TTC549 (cell line): ENCODE data around the gene NRXN3.

Experiments
- FAIRE-seq: peaks from 2 replicates; lab custom pipeline; 2012; peaks lifted over from hg19 to GRCh38; lab: Jason Lieb, UNC

The NRXN3 gene

DNA sequence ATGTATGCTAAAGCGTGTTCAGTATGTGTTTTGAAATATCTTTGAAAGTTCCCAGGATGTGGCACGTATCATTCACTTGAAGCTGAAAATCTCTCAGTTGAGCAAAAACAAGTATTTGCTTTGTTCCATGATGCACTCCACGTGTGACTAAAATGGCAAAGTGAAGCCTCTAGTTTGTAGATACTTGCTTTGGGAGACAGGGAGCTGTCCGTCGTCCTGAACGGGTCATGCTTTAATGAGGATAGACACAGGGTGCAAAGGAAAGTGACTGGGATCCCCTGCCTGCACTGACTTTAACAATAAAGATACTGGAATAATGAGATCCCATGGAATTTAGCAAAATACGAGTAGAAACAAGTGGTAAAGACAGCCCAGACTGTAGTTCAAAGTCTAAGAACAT lies 991.4 kb downstream of the NRXN3 start:
- no peak for FAIRE-seq

DNA sequence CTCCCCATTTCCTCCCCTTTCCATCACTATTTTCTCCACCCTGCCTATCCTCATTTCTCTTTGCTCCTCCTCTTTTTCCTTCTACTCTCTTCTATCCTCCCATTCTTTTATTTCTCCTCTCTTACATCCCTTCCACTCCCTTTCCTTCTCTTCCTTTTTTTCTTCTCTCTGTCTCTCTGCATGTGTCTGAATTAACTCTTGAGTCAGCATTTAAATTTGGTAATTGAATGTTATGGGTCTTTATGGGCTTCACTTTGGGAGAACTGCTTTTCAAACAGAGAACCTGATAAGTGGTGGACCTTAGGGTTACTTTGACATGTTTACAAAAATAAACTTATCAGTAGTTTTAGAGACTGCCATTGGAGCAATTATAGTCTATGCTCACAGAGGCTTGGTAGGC lies 992.7 kb downstream of the NRXN3 start:
- FAIRE-seq: no peak

DNA sequence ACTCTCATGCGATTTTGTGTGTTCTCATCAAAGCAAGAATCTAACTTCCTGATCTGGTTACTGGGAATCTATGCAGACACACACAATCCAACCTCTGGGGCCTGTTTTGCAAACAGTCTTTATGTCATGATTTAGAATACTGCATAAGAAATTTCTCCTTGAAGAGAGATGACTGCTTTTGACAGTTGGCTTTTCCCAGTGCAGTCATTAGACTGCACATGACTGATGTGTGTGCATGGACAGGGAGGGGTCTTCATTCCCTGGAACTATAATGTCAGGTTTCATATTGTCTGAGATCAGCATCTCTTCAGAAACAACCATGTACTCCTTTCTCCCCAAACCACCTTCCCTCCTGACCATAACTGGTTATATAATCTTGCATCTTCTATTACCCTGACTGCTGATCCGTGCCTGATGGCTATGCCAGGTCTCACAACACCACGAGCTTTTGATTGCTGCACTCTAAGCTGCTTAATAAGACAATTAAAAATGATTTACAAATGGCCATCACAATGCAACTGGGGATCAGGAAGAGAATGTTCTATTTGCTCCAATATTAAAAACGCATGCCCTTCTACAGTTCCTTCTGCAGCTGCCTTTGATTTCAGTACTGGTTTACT lies 995.4 kb downstream of the NRXN3 start:
- FAIRE-seq: no peak

DNA sequence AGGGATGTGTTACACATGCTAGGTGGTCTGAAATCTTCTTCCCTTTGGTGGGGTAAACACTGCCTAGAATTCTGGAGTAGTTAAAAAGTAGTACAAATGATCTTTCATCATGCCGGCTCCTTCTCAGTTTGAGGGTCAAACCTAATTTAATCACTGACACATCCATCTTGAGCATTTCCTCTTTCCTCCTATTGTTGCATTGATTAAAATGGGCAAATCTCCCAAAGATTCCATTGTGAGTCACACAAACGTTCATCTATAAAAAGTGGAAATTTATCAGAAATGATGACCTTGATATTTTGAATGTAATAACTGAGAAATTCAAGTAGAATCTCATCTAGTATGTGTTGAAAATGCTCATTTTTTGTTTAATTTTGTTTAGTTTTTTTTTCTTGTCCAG lies 996.0 kb downstream of the NRXN3 start:
- no peak for FAIRE-seq

DNA sequence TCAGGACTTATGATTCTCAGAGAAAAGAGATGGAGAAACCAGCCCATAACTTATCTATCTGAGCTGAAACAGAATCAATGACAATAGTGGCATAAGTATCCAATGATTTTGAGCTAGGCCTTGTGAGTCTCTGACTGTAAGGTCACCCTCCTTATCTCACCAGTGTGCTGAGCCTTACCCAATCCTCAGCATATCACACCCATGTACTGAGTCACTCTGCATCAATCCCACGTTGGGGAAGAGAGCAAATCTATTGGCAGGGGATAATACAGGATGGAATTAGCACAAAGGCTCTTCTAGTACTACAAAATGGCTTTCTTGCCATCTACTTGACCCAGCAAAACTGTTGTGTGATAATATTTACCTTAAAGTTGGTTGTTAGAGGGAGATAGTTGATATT lies 997.8 kb downstream of the NRXN3 start:
- FAIRE-seq: no peak

DNA sequence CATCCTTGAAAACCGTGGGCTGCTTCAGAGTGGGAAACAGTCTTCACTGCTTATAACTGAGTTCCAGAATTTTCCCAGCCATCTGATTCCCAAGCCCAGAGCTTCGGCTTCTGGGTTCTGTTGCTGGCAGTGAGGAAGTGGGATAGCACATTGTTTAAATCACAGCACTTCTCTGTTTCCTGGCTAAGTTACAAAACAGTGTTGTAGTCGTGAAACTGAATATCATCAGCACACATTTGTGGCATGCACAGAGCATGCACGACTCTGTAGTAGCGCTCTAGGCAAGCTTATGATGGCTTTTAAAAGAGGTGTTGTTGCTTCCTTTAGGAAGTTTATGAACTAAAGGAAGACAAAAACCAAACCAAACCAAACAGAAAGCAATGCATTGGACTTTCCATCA lies 1005.5 kb downstream of the NRXN3 start:
- no peak for FAIRE-seq

DNA sequence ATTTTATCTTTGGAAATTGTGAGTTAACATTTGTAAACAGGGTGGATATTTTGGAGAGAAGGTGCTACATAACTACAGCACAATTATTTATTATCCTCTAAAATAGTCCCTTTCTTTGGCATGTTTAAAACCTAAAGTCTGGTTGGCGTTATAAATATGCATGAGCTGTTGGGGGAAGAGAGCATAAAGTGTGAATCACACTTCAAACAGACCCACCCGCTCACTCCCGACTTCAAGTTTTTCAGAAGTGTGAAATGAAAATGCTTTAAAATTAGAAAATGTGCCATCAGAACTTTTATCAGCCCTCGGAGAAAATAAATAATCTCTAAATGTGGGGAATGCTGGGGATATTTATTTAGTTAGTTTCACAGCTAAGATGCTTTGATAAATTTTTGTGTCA lies 1006.9 kb downstream of the NRXN3 start:
- no peak for FAIRE-seq

DNA sequence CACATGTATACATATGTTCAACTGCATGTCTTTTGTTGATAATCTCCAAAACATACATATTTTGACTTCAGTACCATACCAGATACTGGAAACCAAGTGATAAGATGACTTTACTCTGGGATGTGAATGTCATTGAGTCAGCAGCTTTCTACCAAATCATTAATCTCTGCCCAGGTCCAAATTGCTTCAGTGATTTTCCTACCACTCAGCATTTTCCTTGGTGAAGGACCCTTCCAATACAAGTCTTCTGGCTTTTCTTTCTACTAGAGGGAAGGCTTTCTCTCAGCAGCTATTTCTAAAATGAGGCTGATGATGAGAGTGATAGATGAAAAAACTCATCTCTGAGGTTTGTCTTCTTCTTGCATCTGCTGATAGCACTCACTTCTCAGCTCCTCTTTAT lies 1008.5 kb downstream of the NRXN3 start:
- FAIRE-seq: no peak

DNA sequence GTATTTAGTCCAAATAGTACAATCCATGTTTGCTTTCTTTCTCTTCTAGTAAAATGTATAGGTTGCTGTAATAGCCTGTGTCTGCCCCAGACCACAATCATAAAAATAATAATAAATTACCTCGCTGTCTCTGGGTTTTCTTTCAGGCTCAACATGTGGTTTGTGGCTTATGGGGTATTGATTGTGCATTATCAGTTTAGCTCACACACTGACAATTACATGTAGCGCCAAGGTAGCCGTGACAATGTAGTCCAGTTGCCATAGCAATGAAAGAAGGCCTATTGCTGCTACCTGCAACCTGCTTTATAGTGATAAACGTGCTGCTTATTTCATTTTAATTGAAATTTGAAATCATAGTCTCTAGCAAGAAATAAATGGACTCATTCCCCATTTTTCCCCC lies 1009.8 kb downstream of the NRXN3 start:
- FAIRE-seq: no peak

DNA sequence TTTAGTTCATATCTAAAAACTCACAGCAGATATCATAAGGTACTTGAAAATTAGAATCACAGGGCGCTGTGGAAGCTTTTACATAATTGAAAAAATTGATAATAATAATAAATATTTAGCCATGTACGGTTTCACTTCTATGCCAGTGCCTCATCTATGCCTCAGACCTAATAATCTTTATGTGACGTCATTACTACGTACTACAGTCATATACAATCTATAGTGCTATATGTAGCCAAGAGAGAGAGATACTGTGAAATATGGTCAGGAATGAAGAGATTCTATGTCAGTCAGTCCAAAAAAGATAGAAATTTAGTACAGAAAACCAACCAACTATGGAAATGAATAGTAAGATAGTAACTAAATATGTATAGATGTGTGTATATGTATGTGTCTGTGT lies 1010.5 kb downstream of the NRXN3 start:
- no peak for FAIRE-seq

DNA sequence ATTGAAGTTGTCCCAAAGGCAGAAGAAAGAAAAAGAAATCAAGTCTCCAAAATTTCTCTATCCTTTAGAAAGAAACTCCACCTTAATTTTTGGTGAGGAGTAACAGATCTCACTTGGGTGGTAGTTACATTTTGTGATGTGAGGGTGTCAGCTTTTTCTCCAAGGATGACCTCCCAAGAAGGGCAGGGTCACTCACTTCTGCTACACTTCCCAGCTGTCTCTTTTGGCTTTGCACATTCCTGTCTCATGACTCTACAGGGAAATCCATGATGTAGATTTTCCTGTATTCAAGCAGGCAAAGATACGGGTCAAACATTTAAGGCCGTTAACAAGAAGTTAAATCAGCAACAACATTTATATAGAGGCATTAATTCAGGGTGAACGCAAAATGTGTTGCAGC lies 1016.4 kb downstream of the NRXN3 start:
- FAIRE-seq: no peak

DNA sequence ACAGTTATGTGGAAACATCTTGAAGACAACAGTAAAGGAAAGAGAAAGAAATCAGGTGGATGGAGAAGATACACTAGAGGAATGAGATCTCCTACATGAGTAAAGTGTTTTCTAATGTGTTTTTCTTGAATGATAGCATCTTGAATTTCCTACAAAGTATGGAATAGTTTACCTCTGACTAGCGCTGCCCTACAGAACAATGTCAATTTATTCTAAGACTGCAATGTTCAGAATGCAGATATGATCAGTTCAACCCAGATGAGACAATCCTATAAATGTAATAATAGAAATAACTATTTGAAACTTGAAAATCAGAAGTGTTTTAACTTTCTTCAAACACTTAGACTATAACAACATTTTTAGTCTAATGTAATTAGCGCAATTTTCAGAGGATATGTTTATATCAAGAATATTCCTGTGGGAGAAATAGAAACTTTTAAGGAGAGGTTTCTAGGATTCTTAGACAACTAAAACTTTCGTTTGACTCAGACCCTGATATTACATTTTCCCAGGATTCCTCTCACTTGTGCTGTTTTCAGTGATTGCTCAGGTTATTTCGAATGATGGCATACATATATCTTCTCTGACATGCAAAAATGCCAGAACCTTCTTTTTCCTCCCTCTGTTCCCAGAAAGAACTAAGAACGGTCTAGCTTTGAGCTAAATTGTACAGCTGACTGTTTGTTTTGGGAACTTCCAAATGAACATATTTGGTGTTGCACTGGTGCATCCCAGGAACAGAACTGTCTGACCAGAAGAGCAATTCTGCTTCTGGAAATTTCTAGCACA lies 1023.7 kb downstream of the NRXN3 start:
- FAIRE-seq: no peak

DNA sequence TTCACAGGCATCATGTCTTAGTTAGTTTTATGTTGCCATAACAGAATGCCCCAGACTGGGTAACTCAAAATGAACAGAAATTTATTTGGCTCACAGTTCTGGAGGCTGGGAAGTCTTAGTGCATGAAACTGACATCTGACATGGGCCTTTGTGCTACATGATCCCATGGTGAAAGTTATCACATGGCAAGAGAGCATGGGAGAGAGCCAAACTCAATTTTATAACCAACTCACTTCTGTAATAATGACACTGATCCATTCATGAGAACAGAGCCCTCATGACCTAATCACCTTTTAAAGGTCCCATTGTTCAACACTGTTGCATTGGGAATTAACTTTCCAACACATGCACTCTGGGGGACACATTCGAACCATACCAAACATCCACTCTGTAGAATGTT lies 1026.0 kb downstream of the NRXN3 start:
- FAIRE-seq: no peak

DNA sequence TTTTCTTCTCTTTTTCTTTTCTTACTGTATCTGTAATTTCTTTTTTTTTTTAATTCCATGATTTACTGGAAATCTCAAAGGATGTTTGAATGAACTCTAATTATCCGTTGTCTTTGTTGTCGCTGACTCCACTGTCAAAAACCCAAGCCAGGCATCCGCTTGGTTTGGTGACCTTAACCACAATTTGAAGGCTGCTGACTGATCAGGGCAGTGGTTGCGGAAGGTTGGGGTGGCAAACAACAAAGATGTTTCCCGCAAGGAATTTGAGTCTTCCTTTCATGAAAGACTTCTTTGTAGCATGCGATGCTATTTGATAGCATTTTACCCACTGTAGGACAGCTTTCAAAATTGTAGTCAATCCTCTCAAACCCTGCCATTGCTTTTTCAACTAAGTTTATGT lies 1027.3 kb downstream of the NRXN3 start:
- FAIRE-seq: no peak

DNA sequence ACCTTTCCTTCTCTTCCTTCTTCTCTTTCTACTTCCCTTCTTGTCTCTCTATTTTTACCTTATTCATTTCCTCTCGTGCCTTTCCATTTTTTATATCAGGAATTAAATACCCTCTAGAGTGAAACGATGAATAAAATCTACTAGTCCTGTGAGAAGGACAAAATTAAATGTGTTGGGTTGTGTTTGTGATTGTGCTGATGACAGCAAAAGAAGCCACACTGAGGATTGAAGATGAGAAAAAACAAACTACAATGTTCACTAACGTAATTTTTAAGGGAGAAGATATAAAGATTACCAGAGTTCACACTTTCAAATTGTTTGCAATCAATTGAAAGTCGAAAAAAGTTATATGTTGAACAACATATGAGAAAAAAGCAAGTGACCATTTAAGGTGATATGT lies 1029.0 kb downstream of the NRXN3 start:
- no peak for FAIRE-seq

DNA sequence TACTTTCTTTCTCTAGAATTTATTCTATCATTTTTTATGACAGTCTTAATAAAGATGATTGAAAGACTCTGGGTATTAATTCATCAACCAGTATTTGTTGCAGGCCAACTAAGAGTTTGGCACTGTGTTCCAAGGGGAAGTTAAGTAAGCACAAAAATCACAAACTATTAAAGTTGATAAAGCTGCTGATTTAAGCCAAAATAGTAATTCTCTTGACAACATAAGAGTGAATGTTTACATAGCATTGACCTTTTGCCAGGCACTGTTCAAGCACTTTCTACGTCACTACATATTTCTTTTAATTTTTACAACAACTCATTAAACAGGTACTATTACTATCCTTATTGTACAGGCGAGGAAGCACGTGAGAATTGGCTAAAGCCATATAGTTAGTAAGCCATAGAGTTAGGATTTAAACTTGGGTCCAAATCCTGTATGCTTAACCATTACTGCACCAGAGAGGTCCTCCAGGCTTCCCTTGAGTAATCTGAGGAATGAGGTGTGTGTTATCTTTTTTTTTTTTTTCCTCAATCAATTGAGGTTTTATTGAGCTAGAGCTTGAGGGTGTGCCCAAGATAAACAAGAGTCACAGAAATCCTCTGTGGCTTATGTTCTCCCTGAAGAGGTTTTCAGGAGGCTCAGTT lies 1031.5 kb downstream of the NRXN3 start:
- FAIRE-seq: no peak

DNA sequence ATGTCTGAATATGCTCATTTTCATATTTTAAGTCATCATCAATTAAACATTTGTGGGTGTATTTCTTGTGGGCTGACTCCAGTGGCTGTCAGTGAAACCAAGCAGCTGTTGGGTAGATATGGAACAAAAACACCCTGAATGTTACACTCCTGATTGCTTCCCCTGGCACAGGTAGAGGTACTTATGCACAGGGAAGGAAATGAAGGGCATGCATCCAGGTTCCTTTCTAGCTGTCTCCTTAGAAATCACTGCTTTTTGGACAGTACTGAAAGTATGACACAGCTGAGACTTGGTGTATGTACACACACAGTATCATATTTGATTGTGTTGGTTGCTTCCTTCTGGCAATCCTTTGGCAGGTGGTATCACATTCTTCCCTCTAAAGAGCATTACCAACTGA lies 1034.4 kb downstream of the NRXN3 start:
- no peak for FAIRE-seq

DNA sequence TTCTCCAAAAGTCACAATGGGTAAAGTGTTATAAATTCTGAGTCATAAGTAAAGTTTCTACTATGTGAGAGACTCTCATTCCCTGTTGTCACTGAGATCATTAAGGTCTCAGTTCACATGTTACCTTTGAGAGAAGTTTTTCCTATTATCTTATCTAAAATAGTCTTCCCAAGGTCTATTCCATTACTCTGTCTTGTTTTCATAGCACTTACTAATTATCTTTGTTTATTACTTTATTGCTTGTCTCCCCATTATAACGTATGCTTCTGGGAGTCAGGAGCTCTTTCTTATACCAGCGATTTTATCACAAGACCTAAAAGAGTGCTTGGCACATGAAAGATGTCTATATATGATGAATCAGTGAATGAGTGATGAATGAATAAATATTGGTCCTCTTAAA lies 1039.2 kb downstream of the NRXN3 start:
- FAIRE-seq: no peak

DNA sequence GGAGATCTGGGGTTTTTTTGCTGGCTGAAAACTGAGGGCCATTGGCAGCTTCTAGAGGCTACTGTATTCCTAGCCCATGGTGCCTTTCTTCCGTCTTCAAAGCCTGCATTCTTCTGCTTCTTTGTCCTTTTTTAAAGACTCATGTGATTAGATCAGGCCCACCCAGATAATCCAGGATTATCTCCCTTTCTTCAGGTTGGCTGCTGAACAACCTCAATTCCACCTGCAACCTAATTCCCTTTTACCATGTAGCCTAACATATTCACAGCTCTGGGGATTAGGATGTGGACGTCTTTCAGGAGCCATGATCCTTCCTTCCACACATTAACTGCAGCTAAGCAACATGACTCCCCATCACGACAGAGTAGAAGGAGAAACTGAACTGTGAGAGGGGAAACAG lies 1055.6 kb downstream of the NRXN3 start:
- FAIRE-seq: no peak

DNA sequence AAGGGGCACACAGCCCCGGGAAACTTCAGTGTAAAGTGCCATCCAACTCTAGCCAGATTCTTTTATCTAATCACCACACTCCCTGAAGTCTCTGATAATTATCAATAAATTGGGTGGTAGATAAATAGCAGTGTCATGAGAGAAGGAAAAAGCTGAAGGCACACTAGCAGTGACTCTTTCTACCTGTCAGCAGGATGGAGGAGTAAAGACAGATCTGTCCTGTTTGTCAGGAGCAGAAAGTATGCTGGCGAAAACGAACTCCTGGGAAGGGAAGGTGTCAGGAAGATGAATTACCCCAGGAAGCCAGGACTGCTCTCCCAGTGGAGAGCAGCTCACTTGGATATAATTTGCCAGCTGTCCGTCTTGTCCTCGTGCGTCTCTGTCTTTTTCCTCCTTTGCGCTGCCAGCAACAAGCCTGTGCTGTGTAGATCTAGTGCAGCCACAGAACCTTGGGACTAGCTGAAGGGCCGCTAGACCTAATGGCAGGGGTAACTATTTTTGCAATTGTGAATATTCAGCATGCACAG lies 1059.3 kb downstream of the NRXN3 start:
- FAIRE-seq: no peak

DNA sequence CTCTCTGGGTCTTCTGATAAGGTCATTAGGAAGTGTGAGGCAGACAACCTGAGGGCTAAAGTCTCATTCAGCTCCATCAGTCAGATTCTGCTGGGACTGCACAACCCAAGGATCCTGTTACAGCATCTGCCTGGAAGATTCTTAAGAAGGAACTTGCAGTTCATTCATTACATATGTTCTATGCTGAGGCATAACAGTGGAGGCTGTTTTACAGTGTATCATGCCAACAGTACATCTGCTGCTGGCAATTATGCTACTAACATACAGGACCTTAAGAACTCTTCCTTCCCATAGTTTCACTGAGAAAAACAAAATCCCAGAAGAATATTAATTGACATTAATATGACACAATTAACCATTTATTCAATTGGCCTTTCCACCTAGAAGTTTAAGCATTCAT lies 1072.5 kb downstream of the NRXN3 start:
- no peak for FAIRE-seq

DNA sequence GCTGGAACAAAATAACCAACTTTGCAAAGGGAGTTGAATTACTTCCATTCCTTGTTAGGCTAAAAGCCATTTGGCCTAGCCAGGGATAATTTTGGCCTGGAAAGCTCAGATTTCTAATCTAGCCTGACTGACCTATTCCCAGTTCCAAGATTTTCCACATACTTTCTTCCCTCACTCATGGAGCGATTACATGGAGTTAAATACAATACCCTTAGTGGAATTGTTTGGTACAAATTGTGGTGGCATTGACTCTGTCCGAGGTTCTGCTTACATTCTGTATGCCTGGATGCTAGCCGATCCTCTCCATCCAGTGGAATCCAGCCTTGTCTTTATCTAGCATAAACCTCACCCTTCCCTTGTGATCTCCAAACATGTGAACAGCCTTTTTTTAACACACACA lies 1076.0 kb downstream of the NRXN3 start:
- FAIRE-seq: no peak

DNA sequence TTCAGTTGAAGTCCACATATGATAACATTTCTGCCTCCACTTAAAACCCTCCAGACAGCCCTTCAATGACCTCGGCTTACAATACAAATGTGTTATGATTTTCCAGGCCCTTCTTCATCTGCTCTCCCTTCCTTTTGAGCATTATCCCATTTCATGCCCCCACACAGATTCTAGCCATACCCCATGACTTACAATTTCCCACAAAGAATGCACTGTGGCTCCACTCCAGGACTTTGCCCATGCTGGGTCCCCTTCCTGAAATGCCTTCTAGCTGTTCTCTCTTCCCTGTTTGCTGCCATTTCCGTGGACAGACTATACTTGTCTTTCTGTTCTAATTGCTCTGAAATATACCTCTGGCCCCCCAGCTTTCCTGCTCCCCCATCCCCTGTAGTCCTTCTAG lies 1078.0 kb downstream of the NRXN3 start:
- FAIRE-seq: no peak

DNA sequence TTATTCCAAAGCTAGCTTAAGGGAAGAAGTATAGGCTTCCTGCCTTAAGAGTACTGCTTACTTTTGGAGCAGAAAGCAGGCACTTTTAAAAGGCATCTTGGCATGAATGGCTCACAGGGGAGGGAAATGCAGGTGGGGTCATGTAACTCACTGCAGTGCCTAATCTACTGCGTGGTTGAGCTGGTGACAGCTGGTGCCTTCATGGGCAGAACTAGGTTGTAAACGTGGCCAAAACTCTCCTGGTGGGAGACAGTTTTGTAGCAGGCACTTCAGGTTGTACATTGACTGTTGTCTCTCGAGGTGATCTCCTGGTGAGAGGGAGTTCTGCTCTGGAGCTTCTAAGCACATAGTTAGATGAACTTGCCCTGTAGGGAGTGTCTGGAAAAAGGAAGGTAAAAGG lies 1078.6 kb downstream of the NRXN3 start:
- FAIRE-seq: no peak
